Lower lobe of right lung (tissue), 2 donors: Measurements from ENCODE around the gene USPL1. TPM values are rescaled to one million over a fixed set of nuclear protein-coding genes. Genes with fewer than 3 reads are reported as not detected.

Experiments
- ATAC-seq, 2 donors: fragments of 200-7000 bp; cut with Tn5 transposase; one replicate each; pipeline ENCODE4 v1.9.1; 2020 to 2022; ENCODE audit warnings: mild to moderate bottlenecking in 2 of 2, moderate library complexity in 2 of 2
- DNase-seq: peaks from one replicate; pipeline ENCODE4 v3.0.0-alpha.2; 2020
- H3K27ac ChIP-seq: fragments of 200-600 bp; one replicate; pipeline ENCODE4 v1.8.0; 2022
- H3K27me3 ChIP-seq: fragments of 200-600 bp; one replicate; pipeline ENCODE4 v1.8.0; 2022; ENCODE audit warnings: low read depth
- H3K36me3 ChIP-seq: fragments of 200-600 bp; one replicate; pipeline ENCODE4 v1.8.0; 2022; ENCODE audit warnings: mild to moderate bottlenecking
- H3K4me1 ChIP-seq: fragments of 200-600 bp; one replicate; pipeline ENCODE4 v1.8.0; 2022
- H3K4me3 ChIP-seq: fragments of 200-600 bp; one replicate; pipeline ENCODE4 v1.8.0; 2022; ENCODE audit warnings: mild to moderate bottlenecking
- H3K9me3 ChIP-seq: fragments of 200-600 bp; one replicate; pipeline ENCODE4 v1.8.0; 2022
- CTCF ChIP-seq: fragments of 200-600 bp; IDR thresholded peaks from one replicate; pipeline ENCODE4 v1.8.0; 2022; ENCODE audit warnings: antibody characterized with exemption, mild to moderate bottlenecking
- intact Hi-C: fragments of 100-400 bp; cut with DNase I; formaldehyde crosslinking; loops from one replicate; pipeline ENCODE4 v1.11.0; 2022
- total RNA-seq: library from RNA; stranded (reverse); fragmentation: NEBNext Ultra II Directional; extraction: Animal tissue kit (Norgen Biotek cat#: 25700); gene quantifications from one replicate; pipeline ENCODE4 v1.2.1, GENCODE V29; 2021
- donor health status: DM: no; HTN: yes; CAD: no; lungs with severe emphysema.

The USPL1 gene
- total RNA-seq, 1 donor from 2014 or later: 14.9 TPM

- Histone ChIP-seq H3K4me1 (no peaks in the 10 kb centered on the region), H3K27ac (peak overlapping the region; percentile 33), H3K4me3 (no peak overlapping the region), H3K9me3 (no peaks in the 10 kb centered on the region), H3K36me3 (no peaks in the 10 kb centered on the region), H3K27me3 (no peaks in the 10 kb centered on the region)
- peak; percentile 84 to 85 for ATAC-seq
- DNase-seq: no peak
- no peak for TF ChIP-seq CTCF
- intact Hi-C loops: no loop called here
Measured at GRCh38 chr13:30607908-30608307, 9.8 kb upstream of the USPL1 start.

GRCh38 chr13:30608364-30608763 is 9.4 kb upstream of the USPL1 start:
- intact Hi-C loops: no loop called here
- Histone ChIP-seq H3K4me1 (no peaks in the 10 kb centered on the region), H3K27ac (peak overlapping the region; percentile 33), H3K9me3 (no peaks in the 10 kb centered on the region), H3K27me3 (no peaks in the 10 kb centered on the region), H3K36me3 (no peaks in the 10 kb centered on the region), H3K4me3 (no peak overlapping the region)
- DNase-seq (no peak), ATAC-seq (peak; percentile 24 to 69)
- no peak for TF ChIP-seq CTCF

- Histone ChIP-seq H3K27ac (no peak overlapping the region), H3K4me1 (peaks cover 5% of the 10 kb centered on the region), H3K4me3 (no peak overlapping the region), H3K9me3 (no peaks in the 10 kb centered on the region), H3K36me3 (no peaks in the 10 kb centered on the region), H3K27me3 (no peaks in the 10 kb centered on the region)
- ATAC-seq (no peak), DNase-seq (no peak)
- intact Hi-C loops: no loop called here
- no peak for TF ChIP-seq CTCF
Measured at GRCh38 chr13:30610311-30610710, 7.4 kb upstream of the USPL1 start.

- H3K36me3 ChIP-seq: no peaks in the 10 kb centered on the region
- H3K9me3 ChIP-seq: no peaks in the 10 kb centered on the region
- ATAC-seq: no peak
- H3K4me3 ChIP-seq: peak overlapping the region; percentile 81
- intact Hi-C loops: no loop called here
- TF ChIP-seq CTCF: no peak
- DNase-seq: no peak
- H3K27ac ChIP-seq: peak overlapping the region; percentile 99
- no peaks in the 10 kb centered on the region for H3K27me3 ChIP-seq
- H3K4me1 ChIP-seq: peaks cover 30% of the 10 kb centered on the region
Measured at GRCh38 chr13:30615481-30615865, 2.2 kb upstream of the USPL1 start.

- H3K4me1 ChIP-seq: peaks cover 35% of the 10 kb centered on the region
- no peaks in the 10 kb centered on the region for H3K36me3 ChIP-seq
- no peak for TF ChIP-seq CTCF
- DNase-seq (no peak), ATAC-seq (no peak)
- no peaks in the 10 kb centered on the region for H3K27me3 ChIP-seq
- intact Hi-C loops: no loop called here
- peak overlapping the region; percentile 99 for H3K27ac ChIP-seq
- no peaks in the 10 kb centered on the region for H3K9me3 ChIP-seq
- peak overlapping the region; percentile 81 for H3K4me3 ChIP-seq
Measured at GRCh38 chr13:30615866-30616541, 1.7 kb upstream of the USPL1 start.
